H1 (cell line): Measurements from ENCODE around the gene C1orf74. TPM values are rescaled to one million over a fixed set of nuclear protein-coding genes. Genes with fewer than 3 reads are reported as not detected.

Experiments
- CTBP2 ChIP-seq: IDR thresholded peaks from 2 replicates; pipeline ENCODE4 v1.7.0; 2011; ENCODE audit warnings: borderline replicate concordance, mild to moderate bottlenecking, moderate library complexity, mixed read lengths, low read length; ENCODE audit not compliant: insufficient read depth, insufficient read length
- JUND ChIP-seq: IDR thresholded peaks from 2 replicates; pipeline ENCODE4 v1.6.1; 2011; ENCODE audit warnings: mild to moderate bottlenecking, improper control_type of control experiment, low read length
- KDM1A ChIP-seq: fragments of 200-600, 300-600 bp; sonication (generic); IDR thresholded peaks from 2 replicates; pipeline ENCODE4 v1.7.1; 2016; ENCODE audit warnings: mild to moderate bottlenecking, low read length, borderline replicate concordance
- SUZ12 ChIP-seq: fragments of 200-600 bp; sonication (generic); IDR thresholded peaks from 2 replicates; pipeline ENCODE4 v1.6.1; 2012; ENCODE audit warnings: mild to moderate bottlenecking, inconsistent platforms, low read length, moderate library complexity, mixed read lengths
- polyA plus RNA-seq, 7 experiments: library from polyadenylated mRNA; depleted of rRNA in 3 of 7; stranded (reverse) in 5 of 7; unstranded in 2 of 7; fragments of >200 nt in 5 of 7; fragments of 200-250 nt in 2 of 7; gene quantifications; 1 replicate in 5 of 7; 2 replicates in 1 of 7; 4 replicates in 1 of 7; pipeline versions ENCODE4 v1.2.1 to v1.2.3, GENCODE V29; 2011 to 2013; ENCODE audit warnings: missing spikeins in 2 of 7, mixed read lengths in 2 of 7
- total RNA-seq: library from RNA; stranded (reverse); fragmentation: NEBNext Ultra II Directional; extraction: Animal tissue kit (Norgen Biotek cat#: 25700); gene quantifications from 2 replicates; pipeline ENCODE4 v1.2.1, GENCODE V29; 2021

The C1orf74 gene
- total and polyA plus RNA-seq, 2 of the 8 experiments (the other 6 are each of a cell fraction or from before 2014, with no cell fraction given) = 3.1 to 3.9 TPM

DNA sequence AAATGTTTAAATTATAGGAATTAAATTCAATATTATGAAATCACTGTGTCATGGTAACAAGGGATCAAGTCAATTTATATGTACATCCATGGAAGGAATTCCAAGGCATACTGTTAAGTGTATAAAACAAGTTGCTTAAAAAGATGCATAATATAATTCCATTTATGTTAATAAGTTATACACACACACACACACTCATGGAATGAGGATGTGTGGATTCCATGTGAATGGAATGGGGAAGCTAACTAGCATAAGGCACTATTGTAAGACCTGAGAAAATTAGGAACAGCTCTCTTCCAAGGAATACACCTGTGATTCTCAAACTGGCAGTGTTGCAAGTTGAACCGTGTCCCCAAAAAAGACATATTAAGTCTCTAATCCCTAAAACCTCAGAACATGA is 46.1 kb downstream of the C1orf74 start (continued):
- TF ChIP-seq JUND (no peak), KDM1A (no peak), CTBP2 (no peak), SUZ12 (no peak)
